ENCODE results near the gene NFATC2. TPM values are rescaled to one million over a fixed set of nuclear protein-coding genes. Genes with fewer than 3 reads are reported as not detected.
"Not testable (repeated sequence)": the region's sequence is repeated elsewhere in the genome, so short reads cannot be mapped to it uniquely, and the experiment has no call there.

Gene NFATC2
- total RNA-seq, 1 donor from 2014 or later, result 7.6 TPM

- Histone ChIP-seq H3K27me3 (no peaks in the 10 kb centered on the region), H3K4me3 (no peak overlapping the region), H3K27ac (no peak overlapping the region), H3K4me1 (no peaks in the 10 kb centered on the region), H3K9me3 (no peaks in the 10 kb centered on the region), H3K36me3 (no peaks in the 10 kb centered on the region)
- ATAC-seq (no peak), DNase-seq (no peak)
- no peak for TF ChIP-seq CTCF (IDR thresholded peaks at IDR 0.05)
- intact Hi-C loops (cut with DNase I), result no loop called here
Observed at GRCh38 chr20:51573576-51574243, 31.2 kb upstream of the NFATC2 start.

- Histone ChIP-seq H3K4me3 (no peak overlapping the region), H3K27ac (no peak overlapping the region), H3K36me3 (no peaks in the 10 kb centered on the region), H3K4me1 (no peaks in the 10 kb centered on the region), H3K9me3 (no peaks in the 10 kb centered on the region), H3K27me3 (peaks cover 14% of the 10 kb centered on the region)
- no peak for DNase-seq
- intact Hi-C loops (cut with DNase I), result no loop called here
- no peak for ATAC-seq
- no peak for TF ChIP-seq CTCF (IDR thresholded peaks at IDR 0.05)
Observed at GRCh38 chr20:51571460-51571794, 28.9 kb upstream of the NFATC2 start.

- no peak overlapping the region for H3K27ac ChIP-seq
- no peaks in the 10 kb centered on the region for H3K9me3 ChIP-seq
- intact Hi-C loops (cut with DNase I), result no loop called here
- no peak for TF ChIP-seq CTCF (IDR thresholded peaks at IDR 0.05)
- DNase-seq (no peak), ATAC-seq (no peak)
- H3K36me3 ChIP-seq, result no peaks in the 10 kb centered on the region
- peaks cover 16% of the 10 kb centered on the region for H3K27me3 ChIP-seq
- H3K4me3 ChIP-seq, result no peak overlapping the region
- no peaks in the 10 kb centered on the region for H3K4me1 ChIP-seq
Observed at GRCh38 chr20:51570739-51571459, 28.4 kb upstream of the NFATC2 start.

GRCh38 chr20:51569815-51570738 is 27.6 kb upstream of the NFATC2 start:
- intact Hi-C loops (cut with DNase I), result no loop called here

GRCh38 chr20:51568533-51568932 is 26.0 kb upstream of the NFATC2 start:
- ATAC-seq; intact Hi-C loops (cut with DNase I); H3K4me1 ChIP-seq; H3K4me3 ChIP-seq; H3K36me3 ChIP-seq; DNase-seq; H3K9me3 ChIP-seq; H3K27ac ChIP-seq: not testable (repeated sequence)
- H3K27me3 ChIP-seq, result peaks cover 19% of the 10 kb centered on the region

More at GRCh38 chr20:51569815-51570738, 27.6 kb upstream of the NFATC2 start:
- H3K27ac ChIP-seq, result no peak overlapping the region
- H3K9me3 ChIP-seq, result no peaks in the 10 kb centered on the region
- DNase-seq, result no peak
- no peak for ATAC-seq
- no peak overlapping the region for H3K4me3 ChIP-seq
- H3K4me1 ChIP-seq, result no peaks in the 10 kb centered on the region
- TF ChIP-seq CTCF (IDR thresholded peaks at IDR 0.05), result no peak
- peaks cover 16% of the 10 kb centered on the region for H3K27me3 ChIP-seq
- no peaks in the 10 kb centered on the region for H3K36me3 ChIP-seq

GRCh38 chr20:51567622-51568021 is 25.1 kb upstream of the NFATC2 start:
- ATAC-seq (no peak), DNase-seq (no peak)
- Histone ChIP-seq H3K27me3 (peaks cover 28% of the 10 kb centered on the region), H3K27ac (no peak overlapping the region), H3K4me3 (no peak overlapping the region), H3K4me1 (peaks cover 9% of the 10 kb centered on the region), H3K9me3 (no peaks in the 10 kb centered on the region), H3K36me3 (no peaks in the 10 kb centered on the region)
- no peak for TF ChIP-seq CTCF (IDR thresholded peaks at IDR 0.05)
- intact Hi-C loops (cut with DNase I), result no loop called here

Data from upper lobe of right lung (tissue), 1 donor.